Nephron progenitor cell (in vitro differentiated cells): ENCODE data around the gene AOPEP.

Experiments
- DNase-seq: peaks from one replicate; pipeline ENCODE4 v3.0.0; 2021
- H3K27ac Mint-ChIP-seq: 2 replicates; pipeline ENCODE4 v1.8.0; 2021; ENCODE audit warnings: mild to moderate bottlenecking, moderate library complexity, mixed read lengths
- H3K27me3 Mint-ChIP-seq: 2 replicates; pipeline ENCODE4 v1.8.0; 2021; ENCODE audit warnings: mild to moderate bottlenecking, low read depth, mixed read lengths; ENCODE audit not compliant: poor library complexity
- H3K36me3 Mint-ChIP-seq: 2 replicates; pipeline ENCODE4 v1.8.0; 2021; ENCODE audit warnings: low read depth, mixed read lengths
- H3K4me1 Mint-ChIP-seq: 2 replicates; pipeline ENCODE4 v1.8.0; 2021; ENCODE audit warnings: mixed read lengths
- H3K4me3 Mint-ChIP-seq: 2 replicates; pipeline ENCODE4 v1.8.0; 2021; ENCODE audit warnings: mild to moderate bottlenecking, moderate library complexity, mixed read lengths
- H3K9me3 Mint-ChIP-seq: 2 replicates; pipeline ENCODE4 v1.8.0; 2021; ENCODE audit warnings: mild to moderate bottlenecking, moderate library complexity, mixed read lengths
- TF ChIP-seq, protein P1 (sequence below): fragments of 200-600 bp; sonication (generic); IDR thresholded peaks from 2 replicates; pipeline ENCODE4 v1.5.0; 2021; ENCODE audit warnings: antibody characterized with exemption

AOPEP gene

DNA sequence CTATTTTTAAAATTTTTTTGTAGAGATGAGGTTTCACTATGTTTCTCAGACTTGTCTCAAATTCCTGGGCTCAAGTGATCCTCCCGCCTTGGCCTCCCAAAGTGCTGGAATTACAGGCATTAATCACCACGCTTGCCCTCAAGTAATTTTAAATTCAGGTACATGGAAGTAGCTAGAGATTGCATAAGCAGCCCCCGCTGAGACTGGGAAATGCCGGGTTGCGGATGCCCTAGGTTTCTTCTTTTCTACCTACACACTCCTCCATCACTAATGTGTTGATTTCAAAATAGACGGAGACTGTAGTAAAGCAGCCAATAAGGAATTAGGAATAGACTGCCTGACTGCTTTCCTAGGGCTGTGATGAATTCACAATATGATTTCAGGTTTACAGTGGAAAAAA lies 388.6 kb downstream of the AOPEP start:
- Mint-ChIP-seq H3K27ac (no peak overlapping the region), H3K9me3 (no peaks in the 10 kb centered on the region), H3K4me3 (no peak overlapping the region), H3K27me3 (peaks cover 2% of the 10 kb centered on the region), H3K36me3 (peaks cover 35% of the 10 kb centered on the region), H3K4me1 (no peaks in the 10 kb centered on the region)
- DNase-seq = no peak
- TF ChIP-seq, protein P1, sequence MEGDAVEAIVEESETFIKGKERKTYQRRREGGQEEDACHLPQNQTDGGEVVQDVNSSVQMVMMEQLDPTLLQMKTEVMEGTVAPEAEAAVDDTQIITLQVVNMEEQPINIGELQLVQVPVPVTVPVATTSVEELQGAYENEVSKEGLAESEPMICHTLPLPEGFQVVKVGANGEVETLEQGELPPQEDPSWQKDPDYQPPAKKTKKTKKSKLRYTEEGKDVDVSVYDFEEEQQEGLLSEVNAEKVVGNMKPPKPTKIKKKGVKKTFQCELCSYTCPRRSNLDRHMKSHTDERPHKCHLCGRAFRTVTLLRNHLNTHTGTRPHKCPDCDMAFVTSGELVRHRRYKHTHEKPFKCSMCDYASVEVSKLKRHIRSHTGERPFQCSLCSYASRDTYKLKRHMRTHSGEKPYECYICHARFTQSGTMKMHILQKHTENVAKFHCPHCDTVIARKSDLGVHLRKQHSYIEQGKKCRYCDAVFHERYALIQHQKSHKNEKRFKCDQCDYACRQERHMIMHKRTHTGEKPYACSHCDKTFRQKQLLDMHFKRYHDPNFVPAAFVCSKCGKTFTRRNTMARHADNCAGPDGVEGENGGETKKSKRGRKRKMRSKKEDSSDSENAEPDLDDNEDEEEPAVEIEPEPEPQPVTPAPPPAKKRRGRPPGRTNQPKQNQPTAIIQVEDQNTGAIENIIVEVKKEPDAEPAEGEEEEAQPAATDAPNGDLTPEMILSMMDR = no peak

DNA sequence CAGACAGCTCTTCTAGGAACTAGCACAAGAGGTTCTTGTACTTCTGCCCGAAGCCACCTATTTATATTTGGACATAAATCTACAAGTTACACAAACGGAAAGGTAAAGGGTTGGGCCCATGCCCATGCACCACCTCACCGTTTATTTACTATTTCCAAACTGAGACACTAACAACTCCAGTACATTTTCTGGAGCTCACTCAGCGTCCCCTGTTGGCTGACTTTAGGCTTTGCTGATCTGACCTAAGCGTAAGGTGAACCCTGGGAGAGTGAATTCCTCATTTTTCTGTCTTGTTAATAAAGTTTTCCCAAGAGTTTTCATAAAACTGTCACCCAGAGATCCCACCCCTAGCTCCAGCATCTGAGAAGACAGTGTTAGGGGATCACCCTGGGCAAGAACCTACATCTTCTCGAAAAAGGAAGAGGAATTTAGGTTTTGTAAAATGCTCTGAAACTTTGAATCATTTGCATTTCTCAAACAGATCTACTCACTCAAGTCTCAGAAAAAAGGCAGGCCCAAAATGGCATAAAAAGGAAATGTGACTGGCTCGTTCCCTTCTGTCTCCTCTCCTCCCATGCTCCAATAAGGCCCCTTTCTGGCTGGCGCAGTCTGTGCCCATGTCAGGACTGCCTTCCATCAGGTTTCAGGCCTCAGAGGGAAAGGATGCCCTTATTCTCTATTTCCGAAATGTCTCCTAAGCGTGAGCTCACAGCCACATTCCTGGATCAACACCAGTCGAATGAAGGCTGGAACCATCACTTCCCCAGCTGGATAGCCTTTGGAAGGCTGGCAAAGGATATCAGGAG lies 389.7 kb downstream of the AOPEP start:
- peak; percentile 17 for DNase-seq
- no peaks in the 10 kb centered on the region for H3K9me3 Mint-ChIP-seq
- TF ChIP-seq, protein P1 = peak; percentile 40
- H3K27me3 Mint-ChIP-seq = peaks cover 2% of the 10 kb centered on the region
- no peaks in the 10 kb centered on the region for H3K4me1 Mint-ChIP-seq
- H3K4me3 Mint-ChIP-seq = no peak overlapping the region
- peaks cover 35% of the 10 kb centered on the region for H3K36me3 Mint-ChIP-seq
- H3K27ac Mint-ChIP-seq = peak overlapping the region; percentile 47

DNA sequence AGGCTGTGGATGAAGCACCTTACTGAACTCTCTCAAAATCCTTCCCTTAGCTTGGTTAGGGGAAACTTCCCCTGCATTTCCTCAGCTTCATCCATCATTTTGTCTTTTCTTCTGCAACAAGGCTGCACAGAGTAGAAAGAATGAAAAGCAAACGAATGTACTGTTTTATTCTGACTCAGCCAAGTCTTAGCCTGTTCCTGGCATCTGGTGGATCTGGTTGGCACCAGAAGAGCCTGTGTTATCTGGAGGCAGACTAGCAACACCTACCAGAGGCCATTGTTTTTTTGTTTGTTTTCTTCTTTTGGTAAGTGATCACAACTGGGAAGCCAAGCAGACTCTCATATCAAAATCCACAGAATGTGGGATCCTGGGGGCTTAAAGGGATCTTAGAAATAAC lies 390.3 kb downstream of the AOPEP start:
- no peaks in the 10 kb centered on the region for H3K9me3 Mint-ChIP-seq

DNA sequence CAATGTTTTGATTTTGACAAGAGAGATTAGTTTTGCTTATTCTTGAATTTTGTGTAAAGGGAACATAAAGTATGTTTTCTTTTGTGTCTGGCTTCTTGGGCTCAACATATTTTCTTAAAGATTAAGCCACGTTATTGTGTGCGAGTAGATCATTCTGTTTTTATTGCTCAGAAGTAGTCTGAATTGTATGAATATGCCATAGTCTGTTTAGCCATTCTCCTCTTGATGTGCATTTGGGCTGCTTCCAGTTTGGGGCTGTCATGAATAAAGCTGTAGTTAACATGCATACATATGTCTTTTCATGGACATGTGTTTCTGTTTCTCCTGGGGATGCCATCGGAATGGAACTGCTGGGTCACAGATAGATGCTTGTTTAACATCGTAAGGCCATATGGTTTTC lies 392.1 kb downstream of the AOPEP start:
- Mint-ChIP-seq H3K27me3 (peaks cover 10% of the 10 kb centered on the region), H3K4me1 (no peaks in the 10 kb centered on the region), H3K36me3 (peaks cover 14% of the 10 kb centered on the region), H3K27ac (no peak overlapping the region), H3K4me3 (no peak overlapping the region), H3K9me3 (no peaks in the 10 kb centered on the region)
- DNase-seq = no peak
- TF ChIP-seq, protein P1 = no peak

More for the DNA sequence above, 390.3 kb downstream of the AOPEP start:
- no peak overlapping the region for H3K4me3 Mint-ChIP-seq
- no peak for DNase-seq
- TF ChIP-seq, protein P1 = no peak
- no peak overlapping the region for H3K27ac Mint-ChIP-seq
- H3K27me3 Mint-ChIP-seq = peaks cover 4% of the 10 kb centered on the region
- H3K4me1 Mint-ChIP-seq = no peaks in the 10 kb centered on the region
- H3K36me3 Mint-ChIP-seq = peaks cover 30% of the 10 kb centered on the region

DNA sequence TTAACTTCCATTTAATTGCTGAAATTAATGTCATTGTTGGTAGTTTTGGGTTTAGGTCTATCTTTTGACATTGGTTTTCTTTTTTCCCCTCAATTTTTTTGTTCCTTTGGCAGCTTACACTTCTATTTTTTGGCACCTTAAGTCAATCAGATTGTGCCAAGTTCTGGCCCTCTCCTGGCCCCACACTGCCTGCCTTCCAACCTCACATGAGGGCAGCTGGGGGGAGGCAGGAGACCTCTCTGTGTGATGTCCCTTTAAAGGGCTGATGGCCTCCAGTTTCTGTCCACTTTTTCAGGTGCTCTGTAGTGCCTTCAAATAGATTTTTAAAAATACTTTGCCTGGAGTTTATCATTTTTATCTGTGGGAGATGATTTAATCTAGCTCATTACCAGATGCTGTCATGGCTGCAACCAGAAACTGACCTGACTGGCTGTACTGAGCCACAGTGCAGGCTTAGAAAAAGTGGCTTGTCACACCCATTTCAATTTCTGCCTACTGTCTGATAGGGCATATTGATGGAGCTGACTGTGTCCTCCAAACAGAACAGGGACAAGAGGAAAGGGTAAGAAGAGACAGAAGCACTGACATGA lies 394.4 kb downstream of the AOPEP start:
- Mint-ChIP-seq H3K9me3 (no peaks in the 10 kb centered on the region), H3K4me3 (no peak overlapping the region), H3K36me3 (peaks cover 5% of the 10 kb centered on the region), H3K27ac (no peak overlapping the region), H3K27me3 (peaks cover 11% of the 10 kb centered on the region), H3K4me1 (peaks cover 16% of the 10 kb centered on the region)
- TF ChIP-seq, protein P1 = no peak
- DNase-seq = no peak
